Lower lobe of right lung (tissue), 2 donors: ENCODE measurements around the gene B3GALT4. TPM values are rescaled to one million over a fixed set of nuclear protein-coding genes. Genes with fewer than 3 reads are reported as not detected.
A peak's percentile ranks its signal among the peaks of the same experiment; 100 is the strongest.

Source experiments
- ATAC-seq, 2 donors: fragments of 200-7000 bp; cut with Tn5 transposase; one replicate each; pipeline ENCODE4 v1.9.1; 2020 to 2022; ENCODE audit warnings: mild to moderate bottlenecking in 2 of 2, moderate library complexity in 2 of 2
- DNase-seq: peaks from one replicate; pipeline ENCODE4 v3.0.0-alpha.2; 2020
- H3K27ac ChIP-seq: fragments of 200-600 bp; one replicate; pipeline ENCODE4 v1.8.0; 2022
- H3K27me3 ChIP-seq: fragments of 200-600 bp; one replicate; pipeline ENCODE4 v1.8.0; 2022; ENCODE audit warnings: low read depth
- H3K36me3 ChIP-seq: fragments of 200-600 bp; one replicate; pipeline ENCODE4 v1.8.0; 2022; ENCODE audit warnings: mild to moderate bottlenecking
- H3K4me1 ChIP-seq: fragments of 200-600 bp; one replicate; pipeline ENCODE4 v1.8.0; 2022
- H3K4me3 ChIP-seq: fragments of 200-600 bp; one replicate; pipeline ENCODE4 v1.8.0; 2022; ENCODE audit warnings: mild to moderate bottlenecking
- H3K9me3 ChIP-seq: fragments of 200-600 bp; one replicate; pipeline ENCODE4 v1.8.0; 2022
- CTCF ChIP-seq: fragments of 200-600 bp; IDR thresholded peaks from one replicate; pipeline ENCODE4 v1.8.0; 2022; ENCODE audit warnings: antibody characterized with exemption, mild to moderate bottlenecking
- intact Hi-C: fragments of 100-400 bp; cut with DNase I; formaldehyde crosslinking; loops from one replicate; pipeline ENCODE4 v1.11.0; 2022
- total RNA-seq: library from RNA; stranded (reverse); fragmentation: NEBNext Ultra II Directional; extraction: Animal tissue kit (Norgen Biotek cat#: 25700); gene quantifications from one replicate; pipeline ENCODE4 v1.2.1, GENCODE V29; 2021
- donor health status: DM: no; HTN: yes; CAD: no; lungs with severe emphysema.

The B3GALT4 gene
- total RNA-seq, 1 donor from 2014 or later: 19.6 TPM

GRCh38 chr6:33241968-33242367 lies 35.0 kb upstream of the B3GALT4 start:
- Histone ChIP-seq H3K4me1 (no peaks in the 10 kb centered on the region), H3K27me3 (no peaks in the 10 kb centered on the region), H3K9me3 (no peaks in the 10 kb centered on the region), H3K4me3 (no peak overlapping the region), H3K27ac (no peak overlapping the region), H3K36me3 (no peaks in the 10 kb centered on the region)
- DNase-seq (no peak), ATAC-seq (no peak)
- TF ChIP-seq CTCF: no peak
- intact Hi-C loops: no loop called here

GRCh38 chr6:33243476-33243875 lies 33.4 kb upstream of the B3GALT4 start:
- Histone ChIP-seq H3K9me3 (no peaks in the 10 kb centered on the region), H3K27me3 (no peaks in the 10 kb centered on the region), H3K4me1 (peaks cover 9% of the 10 kb centered on the region), H3K4me3 (no peak overlapping the region), H3K27ac (no peak overlapping the region), H3K36me3 (no peaks in the 10 kb centered on the region)
- intact Hi-C loops: no loop called here
- ATAC-seq: no peak
- no peak for TF ChIP-seq CTCF
- no peak for DNase-seq

GRCh38 chr6:33247977-33248642 lies 28.8 kb upstream of the B3GALT4 start:
- Histone ChIP-seq H3K27ac (peak overlapping the region; percentile 92), H3K4me3 (peak overlapping the region; percentile 69), H3K36me3 (peaks cover 23% of the 10 kb centered on the region), H3K4me1 (peaks cover 28% of the 10 kb centered on the region), H3K9me3 (no peaks in the 10 kb centered on the region), H3K27me3 (no peaks in the 10 kb centered on the region)
- DNase-seq: peak; percentile 91
- intact Hi-C loops: no loop called here
- peak; percentile 88 to 93 for ATAC-seq
- TF ChIP-seq CTCF: peak; percentile 97

- TF ChIP-seq CTCF: peak; percentile 13
- Histone ChIP-seq H3K9me3 (no peaks in the 10 kb centered on the region), H3K4me3 (peak overlapping the region; percentile 69), H3K27me3 (no peaks in the 10 kb centered on the region), H3K36me3 (peaks cover 23% of the 10 kb centered on the region), H3K4me1 (peaks cover 28% of the 10 kb centered on the region), H3K27ac (peak overlapping the region; percentile 92)
- DNase-seq (no peak), ATAC-seq (peak; percentile 3 to 25)
- intact Hi-C loops: no loop called here
Measured at GRCh38 chr6:33248643-33248931, 28.3 kb upstream of the B3GALT4 start.

- peaks cover 23% of the 10 kb centered on the region for H3K36me3 ChIP-seq
- H3K4me3 ChIP-seq: peak overlapping the region; percentile 69
- intact Hi-C loops: no loop called here
Measured at GRCh38 chr6:33248932-33249731, 27.8 kb upstream of the B3GALT4 start.

More at GRCh38 chr6:33248932-33249731, 27.8 kb upstream of the B3GALT4 start:
- Histone ChIP-seq H3K9me3 (no peaks in the 10 kb centered on the region), H3K27ac (peak overlapping the region; percentile 92), H3K27me3 (no peaks in the 10 kb centered on the region), H3K4me1 (peaks cover 28% of the 10 kb centered on the region)
- peak; percentile 28 for TF ChIP-seq CTCF
- peak; percentile 99 for DNase-seq
- peak; percentile 98 for ATAC-seq
